ENCODE results near the gene TCP1.
A peak's percentile ranks its signal among the peaks of the same experiment; 100 is the strongest.

The TCP1 gene

GRCh38 chr6:159789377-159790148, at the start of gene TCP1:
Gene TCP1, minus strand, starts transcription at chr6:159789602. Its CDS starts 134 bp downstream, at chr6:159789468.
- DNase-seq (ENCODE audit: extremely low read depth, low read depth): peak; percentile 99
- TF ChIP-seq CTCF (IDR thresholded peaks at IDR 0.05; ENCODE audit: low read depth, low read length): no peak

DNA sequence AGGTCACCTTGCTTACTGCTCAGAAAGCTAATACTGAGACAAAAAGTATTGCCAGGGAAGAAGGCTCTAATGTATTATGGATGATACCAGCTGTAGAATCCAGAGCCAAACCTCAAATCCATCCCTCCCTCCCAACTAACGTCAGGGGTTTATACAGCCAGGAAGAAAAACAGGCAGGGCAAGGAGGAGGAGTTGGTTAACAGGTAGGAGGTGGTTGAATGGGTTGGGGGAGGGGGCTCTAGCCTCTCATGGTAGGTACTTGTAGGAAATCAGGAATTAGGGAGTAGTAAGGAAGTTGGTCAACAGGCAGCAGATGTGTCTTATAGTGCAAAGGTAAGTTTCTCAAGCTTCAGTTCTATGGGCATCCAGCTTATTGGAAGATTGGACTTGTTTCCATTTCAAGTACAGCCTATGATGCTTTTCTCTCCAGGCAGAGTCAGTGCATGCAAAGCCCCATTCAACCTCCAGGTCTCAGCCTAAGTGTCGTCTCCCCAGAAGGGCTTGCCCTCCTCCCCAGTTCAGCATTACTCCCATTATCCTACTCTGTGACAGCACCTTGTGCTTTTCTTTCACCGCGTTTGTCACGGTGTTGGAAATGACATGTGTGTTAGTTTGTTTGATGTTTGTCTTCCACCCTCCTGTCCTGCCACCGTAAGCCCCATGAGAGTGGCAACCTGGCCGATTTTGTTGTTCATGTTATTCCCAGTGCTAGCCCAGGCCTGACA, 48.8 kb upstream of the TCP1 start:
- TF ChIP-seq CTCF (IDR thresholded peaks at IDR 0.05; ENCODE audit: low read depth, low read length): no peak
- DNase-seq (ENCODE audit: extremely low read depth, low read depth): no peak

GRCh38 chr6:159837511-159837910, 48.1 kb upstream of the TCP1 start:
- TF ChIP-seq CTCF (IDR thresholded peaks at IDR 0.05; ENCODE audit: low read depth, low read length): no peak

GRCh38 chr6:159836718-159837490, 47.5 kb upstream of the TCP1 start:
- no peak for TF ChIP-seq CTCF (IDR thresholded peaks at IDR 0.05; ENCODE audit: low read depth, low read length)
- DNase-seq (ENCODE audit: extremely low read depth, low read depth): no peak

More at GRCh38 chr6:159837511-159837910, 48.1 kb upstream of the TCP1 start:
- no peak for DNase-seq (ENCODE audit: extremely low read depth, low read depth)

DNA sequence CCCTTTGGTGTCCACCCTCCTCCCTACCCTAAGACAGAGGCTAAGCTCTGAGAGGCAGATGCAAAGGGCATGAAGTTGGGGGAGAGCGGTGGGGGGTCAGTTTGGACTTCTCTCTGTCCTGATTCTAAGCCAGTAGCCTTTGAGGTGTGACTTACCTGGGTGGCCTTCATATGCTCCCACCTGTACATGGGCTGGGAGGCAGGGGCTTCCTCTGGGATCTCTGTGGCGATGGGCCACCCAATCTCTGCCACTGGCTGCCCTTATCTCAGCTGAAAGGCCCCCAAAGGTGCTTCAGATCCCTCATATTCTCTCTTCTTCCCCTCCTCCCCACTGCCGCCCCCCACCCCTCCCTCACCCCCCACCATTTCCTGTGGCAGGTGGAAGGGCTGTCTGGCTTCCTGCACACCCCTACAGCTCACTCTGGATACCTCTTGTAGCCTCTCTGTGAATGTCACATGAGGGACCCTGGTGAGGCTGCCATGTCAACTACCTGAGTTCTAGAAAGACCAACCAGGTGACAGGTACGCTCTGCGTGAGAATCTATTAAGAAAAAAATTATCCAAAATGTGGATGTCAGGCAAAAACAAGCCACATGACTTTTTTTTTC, 44.7 kb upstream of the TCP1 start:
- DNase-seq (ENCODE audit: extremely low read depth, low read depth): no peak
- no peak for TF ChIP-seq CTCF (IDR thresholded peaks at IDR 0.05; ENCODE audit: low read depth, low read length)

DNA sequence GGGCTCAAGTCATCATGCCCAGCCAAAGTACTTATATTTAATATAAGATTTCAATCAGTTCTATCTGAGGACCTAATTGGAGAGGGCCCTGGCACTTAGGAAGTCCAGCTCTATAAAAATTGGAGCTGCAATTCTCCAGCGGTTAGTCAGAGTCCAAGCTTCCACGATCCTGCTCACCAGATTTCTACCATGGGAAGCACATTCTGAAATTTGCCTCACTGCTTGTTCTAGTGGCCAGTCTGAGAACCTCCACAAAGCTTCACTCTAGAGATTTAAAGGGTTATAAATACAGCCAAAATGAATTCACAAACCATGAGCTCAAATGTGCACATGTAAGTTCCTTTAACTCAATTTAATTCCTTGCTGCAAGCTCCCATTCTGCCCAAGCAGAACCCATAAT, 44.2 kb upstream of the TCP1 start:
- no peak for DNase-seq (ENCODE audit: extremely low read depth, low read depth)
- TF ChIP-seq CTCF (IDR thresholded peaks at IDR 0.05; ENCODE audit: low read depth, low read length): no peak
